AG10803 (cell line): Measurements from ENCODE around the gene RPS14.

Experiments used
- DNase-seq: peaks from one replicate; pipeline ENCODE4 v3.0.0; 2010; ENCODE audit warnings: low read depth
- H3K4me3 ChIP-seq: 2 replicates; pipeline ENCODE4 v1.5.1; 2011; ENCODE audit warnings: mild to moderate bottlenecking, low read length, control low read depth
- CTCF ChIP-seq: conservative IDR thresholded peaks from 2 replicates; pipeline ENCODE4 v1.5.1; 2011; ENCODE audit warnings: mild to moderate bottlenecking, low read length, control low read depth, inconsistent platforms

RPS14 gene

GRCh38 chr5:150492621-150493020, 43.1 kb upstream of the RPS14 start:
- no peak for TF ChIP-seq CTCF
- DNase-seq = peak; percentile 84
- H3K4me3 ChIP-seq = 0 out of 2 replicates have a peak overlapping the region, but pooled peaks have one; percentile 2

- no peak for DNase-seq
- TF ChIP-seq CTCF = no peak
- no peak overlapping the region for H3K4me3 ChIP-seq
Observed at GRCh38 chr5:150491876-150492275, 42.3 kb upstream of the RPS14 start.

- peak overlapping the region; percentile 26 for H3K4me3 ChIP-seq
- TF ChIP-seq CTCF = no peak
- no peak for DNase-seq
Observed at GRCh38 chr5:150490754-150491153, 41.2 kb upstream of the RPS14 start.

- peak overlapping the region; percentile 20 for H3K4me3 ChIP-seq
- no peak for TF ChIP-seq CTCF
- no peak for DNase-seq
Observed at GRCh38 chr5:150490296-150490669, 40.7 kb upstream of the RPS14 start.

DNA sequence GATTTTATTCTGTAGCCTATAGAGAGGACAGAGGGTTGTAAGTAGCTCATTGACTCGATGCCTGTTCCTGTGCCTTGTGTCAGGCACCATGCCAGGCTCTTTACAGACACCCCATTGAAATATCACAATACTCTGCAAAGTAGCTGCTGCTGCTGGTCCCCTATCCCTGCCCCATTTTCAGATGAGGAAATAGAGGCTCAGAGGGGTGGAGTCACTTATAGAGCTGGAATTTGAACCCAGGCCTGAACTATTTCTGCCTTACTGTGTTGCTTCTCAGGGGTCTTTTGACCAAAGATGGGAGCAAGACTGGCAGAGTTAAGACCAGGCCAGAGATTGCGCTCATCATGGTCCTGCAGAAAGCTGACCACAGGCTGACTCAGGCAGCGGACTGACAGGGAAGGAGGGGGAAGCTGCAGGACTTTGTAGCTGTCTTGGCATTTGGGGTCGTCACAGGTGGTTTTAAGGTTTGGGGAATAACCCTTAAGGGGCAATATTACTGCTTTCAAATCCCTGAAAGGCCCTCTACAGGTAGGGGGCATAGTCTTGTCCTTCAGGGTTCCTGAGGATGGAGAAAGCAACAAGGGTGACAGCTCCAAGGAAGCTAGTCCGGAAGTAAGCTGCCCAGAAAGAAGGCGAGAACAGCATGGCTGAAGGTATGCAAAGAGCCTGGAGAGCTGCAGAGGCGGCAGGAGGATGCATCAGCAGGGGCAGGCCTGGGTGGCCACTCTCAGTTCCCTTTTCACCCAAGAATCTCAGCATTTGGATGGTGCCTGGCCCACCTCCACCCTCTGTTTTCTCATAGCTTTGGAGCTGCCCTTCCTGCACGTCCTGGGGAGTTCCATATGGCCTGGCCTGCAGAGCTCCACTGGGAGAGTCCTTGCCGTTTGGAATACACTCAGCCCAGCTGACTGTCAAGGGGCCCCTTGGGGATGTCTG, 40.1 kb upstream of the RPS14 start:
- TF ChIP-seq CTCF = no peak
- peak overlapping the region; percentile 86 for H3K4me3 ChIP-seq
- peak; percentile 36 for DNase-seq

DNA sequence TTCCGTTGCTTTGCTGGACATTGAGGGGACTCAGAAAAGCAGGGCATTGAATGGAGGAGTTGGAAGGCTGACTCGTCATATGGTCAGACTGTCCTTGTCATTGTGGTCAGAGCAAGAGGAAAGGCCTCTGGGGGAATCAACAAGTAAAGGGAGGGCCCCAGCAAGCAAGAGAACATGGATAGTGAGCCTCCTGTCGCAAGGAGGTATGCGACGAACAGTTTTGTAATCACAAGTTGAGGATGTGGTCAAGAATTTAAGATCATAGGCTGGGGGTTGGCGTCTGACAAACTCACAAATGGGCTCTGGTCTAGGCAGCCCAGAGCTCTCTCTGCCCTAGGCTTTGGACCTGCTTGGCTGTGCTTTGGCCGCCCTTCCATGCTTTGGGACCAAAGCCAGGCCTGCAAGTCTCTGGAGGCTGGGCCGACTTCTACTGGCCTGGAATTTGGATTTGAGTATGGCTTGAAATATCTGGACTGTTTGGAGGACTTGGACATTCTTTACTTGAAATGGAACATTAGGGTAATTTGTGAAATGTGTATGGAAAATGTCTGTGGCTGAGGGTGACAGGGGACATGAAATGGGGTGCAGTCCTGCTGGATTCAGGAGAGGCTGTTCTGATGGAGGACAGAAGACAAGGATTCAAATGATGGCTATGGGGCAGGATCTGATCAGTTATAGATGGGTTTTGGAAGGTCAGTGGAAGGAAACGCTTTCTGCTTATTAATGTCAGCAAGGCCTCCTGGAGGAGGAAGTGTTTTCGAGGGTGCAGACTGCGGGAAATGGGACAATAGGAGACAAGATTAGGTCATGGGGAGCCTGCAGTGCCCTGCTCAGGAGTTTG, 39.2 kb upstream of the RPS14 start:
- no peak for TF ChIP-seq CTCF
- H3K4me3 ChIP-seq = peak overlapping the region; percentile 86
- DNase-seq = peak; percentile 94
